Left renal pelvis (tissue), 4 donors: Measurements from ENCODE around the gene PSAP. TPM values are rescaled to one million over a fixed set of nuclear protein-coding genes. Genes with fewer than 3 reads are reported as not detected.

Source experiments
- DNase-seq, 4 donors: peaks; one replicate each; pipeline ENCODE4 v3.0.0-alpha.2; 2013; ENCODE audit warnings: low read depth in 4 of 4, low spot score in 3 of 4
- polyA plus RNA-seq, 4 donors: library from polyadenylated mRNA; unstranded; fragments of 120-200 nt; gene quantifications; one replicate each; pipeline ENCODE4 v1.2.1, GENCODE V29; 2013; ENCODE audit not compliant: insufficient read length in 4 of 4

The PSAP gene
- polyA plus RNA-seq, 4 donors: 769 to 971 (median 841) TPM

DNA sequence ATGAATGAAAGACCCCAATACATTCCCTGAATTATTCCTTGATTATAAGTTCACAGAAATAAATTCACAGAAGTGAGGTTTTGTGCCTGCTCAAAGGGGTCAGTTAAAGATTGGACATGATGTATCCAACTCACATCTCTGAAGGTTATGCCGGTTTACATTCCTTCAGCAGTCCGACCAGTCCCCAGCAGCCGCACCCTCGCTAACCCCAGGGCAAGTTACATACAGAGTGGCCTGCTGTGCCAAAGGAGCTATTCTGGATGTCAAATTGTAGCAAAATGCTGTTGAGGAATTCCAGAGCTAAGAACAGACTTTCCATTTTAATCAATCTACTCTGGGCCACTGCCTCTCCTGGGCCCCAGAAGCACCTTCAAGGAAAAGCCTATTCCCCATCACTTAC lies 20.3 kb downstream of the PSAP start:
- DNase-seq: no peak

DNA sequence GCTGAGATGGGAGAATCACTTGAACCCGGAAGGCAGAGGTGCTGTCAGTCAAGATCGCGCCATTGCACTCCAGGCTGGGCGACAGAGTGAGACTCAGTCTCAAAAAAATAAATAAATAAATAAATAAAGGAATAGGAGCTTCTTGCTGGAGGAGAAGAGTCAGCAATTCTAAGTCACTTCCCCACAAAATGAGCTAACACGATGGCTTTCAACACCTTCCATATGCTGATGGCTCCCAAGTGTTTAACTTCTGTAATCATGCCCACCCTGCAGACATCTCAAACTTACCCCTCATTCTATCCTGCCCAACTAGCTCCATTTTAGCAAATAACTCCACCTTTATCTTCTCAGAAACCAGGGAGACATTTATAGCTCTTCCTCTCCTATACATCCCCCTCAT lies 21.2 kb downstream of the PSAP start:
- DNase-seq: no peak

DNA sequence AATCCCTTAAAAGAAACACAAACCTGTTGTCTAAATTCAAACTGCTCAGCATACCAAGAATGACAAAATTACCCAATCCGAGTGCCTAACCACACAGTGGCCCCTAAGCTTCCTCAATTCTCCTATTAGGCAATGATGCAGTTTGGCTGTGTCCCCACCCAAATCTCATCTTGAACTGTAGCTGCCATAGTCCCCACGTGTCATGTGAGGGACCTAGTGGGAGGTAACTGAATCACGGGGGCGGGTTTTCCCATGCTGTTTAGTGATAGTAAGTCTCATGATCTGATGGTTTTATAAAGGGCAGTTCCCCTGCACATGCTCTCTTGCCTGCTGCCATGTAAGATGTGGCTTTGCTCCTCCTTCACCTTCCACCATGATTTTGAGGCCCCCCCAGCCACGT lies 21.9 kb downstream of the PSAP start:
- no peak for DNase-seq

DNA sequence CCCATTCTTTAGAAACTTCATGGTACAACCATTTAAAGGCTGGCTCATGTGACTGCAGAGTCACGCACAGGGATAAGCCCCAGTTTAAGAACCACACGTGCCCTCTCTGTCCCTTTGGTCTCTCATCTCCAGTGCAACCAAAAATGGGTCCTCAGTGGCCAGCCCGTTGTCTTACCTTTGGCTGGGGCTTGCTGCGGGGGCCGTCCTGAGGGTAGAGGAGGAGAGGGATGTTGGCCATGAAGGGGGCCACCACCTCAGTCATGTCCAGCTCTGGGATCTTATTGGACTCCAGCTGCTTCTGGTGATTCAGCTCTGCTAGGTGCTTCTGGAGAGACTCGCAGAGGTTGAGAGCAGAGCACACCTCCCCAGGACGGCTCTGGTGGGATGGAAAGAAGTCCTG lies 22.3 kb downstream of the PSAP start:
- DNase-seq: no peak

DNA sequence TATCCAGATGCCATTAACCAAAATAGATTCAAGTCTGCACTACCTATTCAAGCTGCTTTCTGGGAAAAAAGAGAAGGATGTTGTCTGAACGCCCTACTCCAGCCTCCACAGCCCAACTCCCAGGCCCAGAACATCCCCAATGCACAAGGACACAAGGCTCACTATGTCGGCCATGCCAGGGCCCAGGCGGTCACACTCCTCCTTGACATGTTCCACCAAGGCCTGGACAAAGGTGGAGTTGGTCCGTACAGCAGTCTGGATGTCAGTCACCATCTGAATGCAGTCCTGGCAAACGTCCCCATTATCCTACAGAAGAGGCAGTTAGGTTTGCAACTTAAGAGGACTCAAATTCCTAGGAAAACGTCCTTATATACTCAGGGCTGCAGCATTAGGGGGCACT lies 23.2 kb downstream of the PSAP start:
- DNase-seq: no peak

DNA sequence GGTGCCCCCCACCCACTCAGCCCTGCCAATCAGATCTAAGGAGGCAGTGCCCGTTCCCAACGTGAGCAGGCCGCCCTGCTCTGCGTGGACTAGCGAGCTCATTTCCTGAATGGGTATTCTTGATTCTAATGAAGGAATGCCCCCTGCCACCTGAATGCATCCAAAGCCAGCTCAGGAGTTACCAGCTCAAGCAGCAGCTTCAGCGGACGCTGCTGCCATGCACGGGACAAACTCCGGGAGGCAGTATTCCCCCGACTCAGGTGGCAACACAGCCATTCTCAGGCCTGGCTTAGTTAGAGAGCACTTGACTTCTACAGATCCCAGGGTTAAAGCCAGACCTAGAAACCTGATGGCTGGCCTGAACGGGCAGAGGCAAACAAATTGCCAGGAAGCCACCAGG lies 25.8 kb downstream of the PSAP start:
- DNase-seq: no peak

DNA sequence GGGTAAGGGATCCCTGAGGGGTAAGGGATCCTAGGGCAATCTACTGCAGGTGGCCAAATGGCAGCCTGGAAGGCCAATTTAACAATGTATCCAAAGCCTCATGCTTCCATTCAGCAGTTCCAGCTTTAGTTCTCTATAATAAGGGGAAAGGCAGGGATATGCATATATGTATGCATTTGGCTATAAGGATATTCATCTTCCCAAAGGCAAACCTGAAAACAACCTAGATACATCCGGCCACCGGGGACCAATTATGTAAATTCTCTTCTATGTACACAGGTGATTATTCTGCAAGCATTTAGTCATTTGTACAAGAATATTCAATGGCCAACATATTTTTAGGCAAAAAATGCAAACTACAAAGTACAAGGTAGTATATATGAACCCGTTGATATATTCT lies 26.7 kb downstream of the PSAP start:
- DNase-seq: no peak

DNA sequence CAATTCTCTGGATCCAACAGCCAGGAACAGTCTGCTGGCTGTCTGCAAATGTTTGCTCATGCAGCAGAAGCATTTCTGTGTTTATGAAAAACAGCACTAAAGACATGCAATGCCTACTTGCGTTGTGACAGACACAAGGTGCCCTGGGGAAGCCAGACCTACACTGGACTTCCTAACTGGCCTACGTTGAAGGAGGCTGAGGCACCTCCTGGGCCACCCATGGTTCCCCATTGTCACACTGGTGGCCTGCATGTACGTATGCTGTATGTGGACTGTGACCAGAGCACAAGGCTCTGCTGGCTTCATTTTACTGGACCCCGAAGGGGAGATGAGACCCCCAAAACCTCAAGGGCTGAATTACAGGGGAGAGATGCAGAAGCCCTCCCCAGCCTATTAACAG lies 27.7 kb downstream of the PSAP start:
- no peak for DNase-seq

DNA sequence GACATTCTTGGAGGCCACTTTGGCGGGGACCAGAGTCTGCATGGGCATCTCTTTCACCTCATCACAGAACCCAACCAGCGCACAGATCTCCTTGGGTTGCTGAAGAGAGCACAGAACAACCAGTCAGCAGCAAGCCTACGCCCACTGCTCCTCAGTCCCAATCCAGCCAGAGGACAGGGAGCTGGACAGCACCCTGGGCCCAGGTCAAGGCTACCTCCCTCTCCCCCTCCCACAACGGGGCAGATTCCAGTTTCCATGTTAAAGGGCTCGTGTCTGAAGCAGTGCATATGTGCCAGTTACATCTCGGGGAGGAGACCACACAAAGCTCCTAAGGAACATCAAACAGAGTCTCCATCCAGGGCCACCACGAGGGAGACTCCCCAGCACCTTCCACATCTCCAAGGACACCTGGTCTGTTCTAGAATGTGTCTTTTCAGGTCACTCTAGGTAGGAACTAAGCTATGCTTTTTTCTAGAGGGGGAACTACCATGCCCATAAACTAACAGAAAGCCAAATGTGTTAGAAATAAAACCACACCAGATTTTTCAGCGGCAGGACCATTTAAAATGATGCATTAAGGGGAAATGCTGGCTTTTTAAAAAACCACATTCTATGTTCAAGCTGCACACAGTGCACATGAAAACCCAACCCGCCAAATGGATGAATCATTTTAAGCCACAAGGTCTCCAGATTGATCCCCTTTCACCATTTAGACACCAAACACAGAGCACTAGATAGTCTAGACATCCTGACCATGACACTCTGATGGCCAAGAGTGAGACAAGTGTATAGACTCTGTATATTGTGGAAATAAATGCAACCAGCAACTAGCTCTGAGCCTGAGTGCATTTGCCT lies 28.9 kb downstream of the PSAP start:
- DNase-seq: no peak

DNA sequence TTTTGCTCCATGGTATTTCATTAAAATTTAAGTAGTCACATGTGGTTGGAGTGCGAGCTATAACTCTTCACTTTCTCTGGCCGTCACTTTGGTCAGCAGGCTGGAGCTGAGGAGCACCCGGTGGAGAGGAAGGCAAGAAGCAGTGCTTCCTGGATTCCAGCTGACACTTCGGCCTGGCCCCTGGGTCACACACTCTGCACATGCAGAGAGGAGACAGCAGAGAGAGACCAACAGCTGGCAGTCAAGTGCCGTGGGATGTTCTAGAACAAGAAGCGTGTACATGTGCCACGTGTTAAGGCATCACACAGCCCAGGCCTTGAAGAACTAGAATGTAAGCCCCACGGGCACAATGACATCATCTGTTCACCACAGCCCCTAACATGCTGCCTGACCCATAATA lies 30.1 kb downstream of the PSAP start:
- no peak for DNase-seq

DNA sequence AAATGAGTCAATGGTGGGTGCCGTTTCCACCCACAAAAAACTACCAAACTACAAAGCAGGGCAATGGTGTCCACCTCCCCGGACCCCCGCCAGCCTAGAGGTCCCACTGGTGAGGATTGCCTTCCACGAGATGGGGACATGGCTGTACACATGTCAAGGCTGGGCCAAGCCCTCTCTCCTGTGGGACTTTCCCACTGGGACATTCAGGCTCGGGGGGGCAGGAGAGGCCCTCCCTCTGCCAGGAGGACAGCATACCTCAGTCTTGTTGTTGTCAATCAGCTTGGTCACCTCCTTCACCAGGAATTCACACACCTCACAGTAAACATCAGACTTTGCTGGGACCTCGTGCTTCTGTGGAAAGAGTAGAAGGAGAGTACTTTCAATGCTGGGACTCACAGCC lies 31.1 kb downstream of the PSAP start:
- no peak for DNase-seq

DNA sequence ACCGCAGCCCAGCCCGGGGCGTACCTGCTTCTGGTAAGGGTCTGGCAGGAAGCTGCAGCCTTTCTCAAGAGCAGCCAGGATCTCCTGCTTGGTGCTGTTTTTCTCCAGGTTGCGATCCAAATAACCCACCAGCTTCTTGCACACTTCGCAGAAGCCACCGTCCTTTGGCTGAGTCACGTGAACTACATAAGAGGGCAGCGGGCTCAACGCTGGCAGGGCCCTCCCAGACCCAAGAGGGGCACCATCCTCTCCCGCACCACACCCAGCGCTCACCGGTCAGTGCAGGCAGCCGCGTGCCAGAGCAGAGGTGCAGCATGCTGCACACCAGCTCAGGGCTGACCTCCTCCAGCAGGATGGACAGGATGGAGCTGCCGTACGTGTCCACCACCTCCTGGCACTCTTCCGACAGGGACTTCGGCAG lies 31.6 kb downstream of the PSAP start:
- DNase-seq: no peak

DNA sequence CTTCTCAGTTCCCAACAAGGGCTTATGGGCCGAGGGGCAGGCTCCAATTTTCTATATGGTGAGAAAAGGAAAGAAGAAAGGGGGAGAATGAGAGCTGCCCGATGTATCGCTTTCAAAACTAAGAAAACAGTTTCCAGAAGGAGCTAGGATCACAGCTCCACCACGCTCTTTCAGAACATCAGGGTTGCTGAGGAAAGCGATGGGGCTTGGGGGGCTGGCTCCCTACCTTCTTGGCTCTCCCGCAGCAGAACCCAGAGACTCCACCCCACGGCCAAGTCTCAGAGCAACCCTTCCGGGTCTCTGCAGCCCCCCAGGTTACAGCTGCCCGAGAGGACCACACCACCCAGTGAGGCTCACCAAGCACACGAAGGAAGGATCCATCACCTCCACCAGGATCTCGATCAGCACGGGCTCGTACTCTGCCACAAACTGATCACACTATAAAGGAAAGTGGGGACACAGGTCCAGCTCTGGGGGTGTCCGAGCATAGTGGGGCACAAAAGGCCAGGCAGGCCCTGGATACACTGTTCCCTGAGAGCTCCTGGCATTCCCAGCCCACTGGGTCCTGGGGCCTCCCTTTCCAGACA lies 32.3 kb downstream of the PSAP start:
- DNase-seq: no peak

DNA sequence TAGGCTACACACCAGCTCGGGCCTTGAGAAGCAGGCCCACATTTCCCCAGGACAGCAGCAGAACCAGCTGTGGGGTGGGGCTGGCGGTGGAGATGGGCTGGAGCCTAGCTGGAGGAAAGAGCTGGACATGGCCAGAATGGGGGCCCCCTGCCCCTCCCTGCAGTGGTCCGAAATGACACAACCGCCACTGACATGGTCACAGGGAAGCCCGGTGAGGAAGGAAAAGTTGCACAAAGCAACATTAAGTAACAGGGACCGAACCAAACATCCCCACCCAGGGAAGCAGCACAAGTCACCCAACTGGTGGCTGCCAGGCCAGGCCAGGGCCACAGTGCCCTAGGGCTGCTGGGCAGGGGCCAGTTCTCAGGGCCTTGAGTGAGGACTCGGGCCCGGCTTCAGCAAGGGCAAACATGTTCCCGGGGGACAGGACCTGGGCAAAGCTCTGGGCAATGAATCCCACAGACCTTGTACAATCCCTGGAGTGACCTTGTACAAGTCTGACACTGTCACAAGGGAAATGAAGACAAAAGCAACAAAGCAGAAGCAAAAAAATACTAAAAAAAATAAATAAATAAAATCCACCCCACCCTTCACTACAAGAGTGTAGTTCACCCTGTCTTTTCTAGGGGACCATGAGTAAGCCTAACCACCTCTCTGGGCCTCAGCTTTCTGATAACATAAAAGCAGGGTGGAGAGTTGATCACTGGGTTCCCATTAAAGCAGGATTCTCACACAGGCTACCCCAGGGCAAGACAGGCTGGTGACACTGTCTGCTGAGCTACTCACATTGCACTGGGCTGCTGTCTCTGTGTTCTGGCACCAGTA lies 33.0 kb downstream of the PSAP start:
- no peak for DNase-seq

DNA sequence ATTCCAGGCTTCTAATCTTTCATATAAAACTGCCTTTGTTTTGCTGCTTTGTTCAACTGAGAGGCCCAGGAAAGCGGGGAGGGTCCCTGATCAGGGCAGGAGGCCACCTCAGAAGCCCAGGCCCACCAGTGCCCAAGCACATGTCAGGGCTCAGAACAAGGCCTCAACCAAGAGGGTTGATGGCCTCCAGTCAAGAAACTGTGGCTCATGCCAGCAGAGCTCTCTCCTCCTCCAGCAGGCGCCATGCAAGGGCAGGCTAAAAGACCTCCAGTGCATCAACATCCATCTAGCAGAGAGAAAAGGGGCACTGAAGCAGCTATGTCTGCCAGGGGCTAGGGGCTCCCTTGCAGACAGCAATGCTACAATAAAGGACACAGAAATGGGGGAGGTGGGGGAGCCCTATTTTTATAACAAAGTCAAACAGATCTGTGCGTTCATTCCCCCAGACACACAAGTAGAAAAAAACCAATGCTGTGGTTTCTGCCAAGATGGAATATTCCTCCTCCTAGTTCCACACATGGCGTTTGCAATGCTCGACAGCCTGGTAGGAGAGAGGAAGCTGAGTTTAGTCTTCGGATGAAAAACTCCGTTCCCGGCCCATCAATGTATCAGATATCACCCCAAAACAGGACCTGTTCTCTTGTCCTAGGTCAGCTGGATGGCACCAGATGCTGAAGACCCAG lies 34.0 kb downstream of the PSAP start:
- DNase-seq: no peak

DNA sequence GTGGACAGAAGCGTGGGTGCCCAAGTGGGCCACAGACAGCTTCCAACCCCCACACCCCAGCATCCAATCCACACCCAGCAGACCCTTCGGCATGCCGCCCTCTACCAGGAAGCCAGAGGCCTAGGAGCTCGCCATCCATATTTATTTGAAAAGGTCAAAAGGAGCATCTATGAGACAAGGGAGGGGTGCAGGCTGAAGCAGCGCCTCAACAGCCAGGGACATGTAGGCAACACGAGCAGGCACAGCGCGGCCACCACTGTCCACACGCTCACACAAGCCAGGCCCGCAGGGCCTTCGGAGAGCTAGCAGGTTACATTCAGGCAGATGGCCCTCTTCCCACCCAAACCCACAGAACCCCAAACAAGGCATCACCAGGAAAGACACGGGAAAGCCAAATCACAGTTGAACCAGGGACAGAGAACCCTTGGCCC lies 34.6 kb downstream of the PSAP start:
- no peak for DNase-seq

DNA sequence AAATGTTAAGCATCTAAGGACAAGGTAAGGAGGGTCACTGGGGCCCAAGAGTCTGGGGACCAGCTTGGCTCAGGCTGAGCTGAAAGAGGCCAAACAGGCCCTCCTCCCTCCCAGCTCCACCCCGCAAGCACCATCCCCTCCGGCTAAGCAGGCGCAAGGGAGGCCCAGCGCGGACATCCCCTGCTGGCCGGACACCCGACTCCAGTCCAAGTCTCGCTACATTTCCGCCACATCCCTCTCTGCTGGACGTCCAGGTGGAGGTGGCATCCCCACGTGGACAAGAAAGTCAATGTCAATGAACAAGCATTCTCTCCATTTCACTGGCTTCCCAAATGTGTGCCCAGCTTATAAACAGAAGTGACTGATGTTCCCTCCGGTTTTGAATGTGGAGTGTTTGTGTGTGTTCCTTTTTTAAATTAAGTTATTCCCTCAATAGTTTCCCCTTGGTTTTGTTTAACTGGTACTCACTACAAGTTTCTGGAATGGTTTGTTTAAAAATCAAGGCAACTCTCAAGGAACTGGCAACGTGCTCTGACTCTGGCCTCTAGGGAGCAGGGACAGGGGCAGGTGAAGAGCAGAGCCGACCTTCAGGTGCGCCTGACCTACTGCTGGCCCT lies 35.4 kb downstream of the PSAP start:
- DNase-seq: no peak

DNA sequence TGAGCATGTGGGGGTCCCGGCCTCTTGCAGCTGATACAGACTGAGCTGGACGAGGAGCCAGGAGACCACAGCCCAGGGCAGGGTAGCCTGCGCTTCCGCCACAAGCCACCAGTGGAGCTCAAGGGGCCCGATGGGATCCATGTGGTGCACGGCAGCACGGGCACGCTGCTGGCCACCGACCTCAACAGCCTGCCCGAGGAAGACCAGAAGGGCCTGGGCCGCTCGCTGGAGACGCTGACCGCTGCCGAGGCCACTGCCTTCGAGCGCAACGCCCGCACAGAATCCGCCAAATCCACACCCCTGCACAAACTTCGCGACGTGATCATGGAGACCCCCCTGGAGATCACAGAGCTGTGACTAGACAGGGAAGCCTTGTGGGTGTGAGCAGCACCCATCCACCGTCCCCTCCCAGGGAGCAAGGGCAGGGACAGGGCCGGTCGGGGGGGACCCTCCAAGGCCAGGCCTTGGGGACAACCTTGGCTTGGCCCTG lies 36.1 kb downstream of the PSAP start:
- no peak for DNase-seq

DNA sequence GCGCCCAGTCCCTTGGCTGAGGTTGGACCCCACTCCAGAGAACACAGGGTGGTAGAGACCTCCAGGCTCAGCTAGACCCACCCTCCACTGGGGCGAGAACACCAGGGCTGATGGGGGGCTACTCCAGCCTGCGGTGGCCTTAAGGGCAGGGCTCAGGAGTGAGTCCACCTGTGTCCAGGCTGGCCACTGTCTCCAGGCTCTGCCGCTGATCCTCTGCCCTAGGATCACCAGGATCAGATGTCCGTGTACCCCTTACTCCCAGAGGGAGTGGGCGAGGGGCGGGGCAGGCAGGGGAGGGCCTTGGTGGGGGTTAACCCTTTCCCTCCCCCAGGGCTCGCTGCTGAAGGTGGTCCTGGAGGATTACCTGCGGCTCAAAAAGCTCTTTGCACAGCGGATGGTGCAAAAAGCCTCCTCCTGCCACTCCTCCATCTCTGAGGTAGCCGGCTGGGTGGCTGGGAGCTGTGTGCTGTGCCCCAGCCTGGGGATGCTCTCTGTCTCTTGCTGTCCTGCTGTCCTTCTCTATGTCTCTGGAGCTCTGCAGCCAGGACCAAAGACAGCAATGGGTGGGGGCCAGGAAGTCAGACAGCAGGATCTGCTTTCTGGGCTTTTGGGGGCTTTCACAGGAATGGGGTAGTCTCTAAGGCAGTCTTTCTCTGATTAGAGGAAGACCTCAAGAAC lies 38.0 kb downstream of the PSAP start:
- DNase-seq: no peak
